B cell (primary cell): ENCODE data around the gene JCHAIN. TPM values are rescaled to one million over a fixed set of nuclear protein-coding genes. Genes with fewer than 3 reads are reported as not detected.

Source experiments
- ATAC-seq: fragments of 200-7000 bp; cut with Tn5 transposase; one replicate; pipeline ENCODE4 v1.10.0; 2021; ENCODE audit warnings: low read depth, mild to moderate bottlenecking, moderate number of reproducible peaks, moderate library complexity
- CTCF ChIA-PET: fragments of 350-600 bp; sonication (Branson Sonifier 250); formaldehyde crosslinking; loops from one replicate; lab custom pipeline; 2021; ENCODE audit warnings: antibody characterized with exemption, inconsistent platforms; lab: Charles Lee
- POLR2A ChIA-PET: fragments of 350-600 bp; sonication (Branson Sonifier 250); formaldehyde crosslinking; loops from one replicate; lab custom pipeline; 2021; ENCODE audit warnings: antibody characterized with exemption; lab: Charles Lee
- DNase-seq: peaks from one replicate; pipeline ENCODE4 v3.0.0; 2013
- H2AFZ ChIP-seq: 2 replicates; pipeline ENCODE4 v1.6.1; 2012; ENCODE audit warnings: mild to moderate bottlenecking, low read depth, low read length; ENCODE audit not compliant: insufficient read depth, poor library complexity, severe bottlenecking
- H3K27ac ChIP-seq, 2 donors: 1 replicate in 1 of 2; 2 replicates in 1 of 2; pipeline ENCODE4 v1.5.1; 2012 to 2013; ENCODE audit warnings: low read length in 2 of 2, mild to moderate bottlenecking in 2 of 2, moderate library complexity in 1 of 2
- H3K27me3 ChIP-seq, 4 experiments: fragments of 200-600 bp in 1 of 4; sonication (generic) in 1 of 4; replicated peaks in 1 of 4; 1 replicate in 2 of 4; 2 replicates in 2 of 4; pipeline versions ENCODE4 v1.6.1 to v1.7.0; 2013 to 2016; ENCODE audit warnings: low read length in 3 of 4, mild to moderate bottlenecking in 2 of 4, mixed read lengths in 1 of 4, moderate library complexity in 1 of 4; ENCODE audit not compliant: insufficient read depth in 4 of 4, control insufficient read depth in 3 of 4; ENCODE audit errors: control extremely low read depth in 1 of 4
- H3K36me3 ChIP-seq, 2 experiments: replicated peaks in 1 of 2; 1 replicate in 1 of 2; 2 replicates in 1 of 2; pipeline versions ENCODE4 v1.6.1 to v1.7.1; 2013; ENCODE audit warnings: low read length in 1 of 2; ENCODE audit not compliant: insufficient read depth in 2 of 2, control insufficient read depth in 1 of 2; ENCODE audit errors: control extremely low read depth in 1 of 2, extremely low read depth in 1 of 2
- H3K4me1 ChIP-seq, 2 donors: fragments of 200-600 bp in 1 of 2; sonication (generic) in 1 of 2; 1 replicate in 1 of 2; 2 replicates in 1 of 2; pipeline versions ENCODE4 v1.5.1 to v1.6.1; 2013 to 2017; ENCODE audit warnings: low read length in 2 of 2; ENCODE audit not compliant: control insufficient read depth in 2 of 2, insufficient read depth in 2 of 2
- H3K4me2 ChIP-seq: replicated peaks from 2 replicates; pipeline ENCODE3; 2012; ENCODE audit warnings: mild to moderate bottlenecking, low read depth, low read length; ENCODE audit not compliant: poor library complexity, severe bottlenecking
- H3K4me3 ChIP-seq, 5 experiments: fragments of 200-600 bp in 1 of 5; sonication (generic) in 1 of 5; 1 replicate in 3 of 5; 2 replicates in 2 of 5; pipeline versions ENCODE4 v1.5.1 to v1.7.0; 2011 to 2016; ENCODE audit warnings: low read length in 4 of 5, mild to moderate bottlenecking in 4 of 5, low read depth in 2 of 5, control low read depth in 1 of 5, moderate library complexity in 1 of 5; ENCODE audit not compliant: insufficient read depth in 1 of 5; ENCODE audit errors: control extremely low read depth in 1 of 5, extremely low read depth in 1 of 5
- H3K79me2 ChIP-seq: fragments of 200-600 bp; sonication (generic); one replicate; pipeline ENCODE4 v1.6.0; 2016; ENCODE audit warnings: low read length; ENCODE audit not compliant: control insufficient read depth, insufficient read depth
- H3K9ac ChIP-seq: fragments of 200-600 bp; sonication (generic); 2 replicates; pipeline ENCODE4 v1.6.1; 2017; ENCODE audit warnings: mild to moderate bottlenecking, low read length, moderate library complexity
- H3K9me3 ChIP-seq, 3 donors: one replicate each; pipeline versions ENCODE4 v1.6.1 to v1.7.1; 2013; ENCODE audit warnings: low read length in 2 of 3; ENCODE audit not compliant: control insufficient read depth in 2 of 3, insufficient read depth in 1 of 3; ENCODE audit errors: control extremely low read depth in 1 of 3
- H4K20me1 ChIP-seq: 2 replicates; pipeline ENCODE4 v1.6.0; 2012; ENCODE audit warnings: mild to moderate bottlenecking, low read length; ENCODE audit not compliant: insufficient read depth, control insufficient read depth, poor library complexity, severe bottlenecking
- H3K27ac Mint-ChIP-seq: one replicate; pipeline ENCODE4 v1.8.0; 2021; ENCODE audit warnings: mixed read lengths
- H3K27me3 Mint-ChIP-seq: one replicate; pipeline ENCODE4 v1.8.0; 2021; ENCODE audit warnings: mixed read lengths
- H3K4me1 Mint-ChIP-seq: one replicate; pipeline ENCODE4 v1.8.0; 2021; ENCODE audit warnings: mixed read lengths
- H3K4me3 Mint-ChIP-seq: one replicate; pipeline ENCODE4 v1.8.0; 2021; ENCODE audit warnings: mixed read lengths
- H3K9me3 Mint-ChIP-seq: one replicate; pipeline ENCODE4 v1.8.0; 2022; ENCODE audit warnings: mixed read lengths; ENCODE audit not compliant: insufficient read depth
- EZH2 ChIP-seq: IDR thresholded peaks from 2 replicates; pipeline ENCODE4 v1.6.1; 2012; ENCODE audit warnings: borderline replicate concordance, low read depth, mild to moderate bottlenecking, moderate library complexity, low read length; ENCODE audit not compliant: insufficient read depth, poor library complexity, severe bottlenecking
- WGBS: methylation state at CpG from one replicate; pipeline ENCODE4 v1.1.5; 2013; ENCODE audit warnings: missing lambda C conversion rate; ENCODE audit not compliant: insufficient coverage; 5-methylcytosine and 5-hydroxymethylcytosine counted together
- intact Hi-C: fragments of 100-400 bp; cut with micrococcal nuclease; formaldehyde crosslinking; loops from one replicate; pipeline ENCODE4 v1.10.0; 2022
- polyA plus RNA-seq: library from polyadenylated mRNA; depleted of rRNA; stranded (reverse); fragments of >200 nt; gene quantifications from 2 replicates; pipeline ENCODE4 v1.2.3, GENCODE V29; 2012
- total RNA-seq, 2 donors: library from RNA; stranded (reverse); fragments of 120-200 nt in 1 of 2; gene quantifications; 1 replicate in 1 of 2; 2 replicates in 1 of 2; pipeline versions ENCODE4 v1.2.3 to v1.2.4, GENCODE V29; 2013 to 2022
- TF ChIP-seq, protein P1 (sequence below): fragments of 200-600 bp; IDR thresholded peaks from one replicate; pipeline ENCODE4 v1.8.0; 2022; ENCODE audit warnings: antibody characterized with exemption, mild to moderate bottlenecking

JCHAIN gene
- total and polyA plus RNA-seq, 2 donors (not counting 1 experiment from before 2014, with no cell fraction given): 90.8 to 441 TPM

DNA sequence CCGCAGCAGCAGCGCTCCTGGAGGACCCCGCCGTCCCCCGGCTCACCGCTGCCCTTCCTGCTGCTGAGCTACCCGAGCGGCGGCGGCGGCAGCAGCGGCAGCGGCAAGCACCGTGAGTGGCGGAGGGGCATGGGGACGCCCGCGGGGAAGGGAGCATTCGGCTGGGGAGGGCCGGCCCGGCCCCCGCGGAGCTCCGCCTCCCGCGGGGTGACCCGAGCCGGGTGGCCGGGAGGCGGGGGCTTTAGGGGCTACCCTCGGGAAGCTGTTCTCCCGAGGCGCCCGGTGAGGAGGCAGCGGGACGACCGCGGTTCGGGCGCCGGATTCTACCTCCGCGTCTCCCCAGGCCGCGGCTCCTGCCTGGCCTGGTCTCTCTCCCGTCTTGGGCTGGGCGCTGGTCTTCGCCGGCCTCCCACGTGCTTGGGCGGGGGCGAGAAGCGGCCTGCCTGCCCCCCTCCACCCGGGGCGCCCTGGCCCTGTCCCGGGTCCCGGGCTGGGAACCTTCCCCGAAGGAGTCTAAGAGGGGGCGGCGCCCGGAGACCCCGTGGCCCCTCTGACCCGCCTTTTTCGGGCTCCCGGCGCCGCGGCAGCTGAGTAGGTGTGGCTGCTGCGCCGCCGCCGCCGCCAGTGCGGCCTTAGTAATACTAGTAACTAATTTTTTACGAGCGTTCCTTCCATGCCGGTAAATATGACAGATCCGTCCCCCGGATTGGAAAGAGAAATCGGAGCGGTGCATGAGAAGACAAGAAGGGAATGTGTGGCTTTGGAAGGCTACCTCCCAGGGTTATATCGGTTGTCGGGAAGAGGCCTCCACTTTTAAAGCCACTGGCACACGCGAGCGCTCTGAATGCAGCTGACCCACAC, 39.1 kb upstream of the JCHAIN start:
- Histone ChIP-seq H3K4me2 (peak overlapping the region; percentile 80), H3K27ac (peak overlapping the region; percentile 59 to 80), H3K79me2 (peaks cover 32% of the 10 kb centered on the region), H4K20me1 (no peaks in the 10 kb centered on the region), H3K4me3 (peak overlapping the region; percentile 75 to 88 (median 82)), H3K9me3 (no peaks in the 10 kb centered on the region), H3K4me1 (peaks cover 17 to 25% of the 10 kb centered on the region in 2 donors), H2AFZ (peak overlapping the region; percentile 93), H3K9ac (peak overlapping the region; percentile 78), H3K27me3 (no peaks in the 10 kb centered on the region), H3K36me3 (no peaks in the 10 kb centered on the region)
- Mint-ChIP-seq H3K9me3 (no peaks in the 10 kb centered on the region), H3K4me3 (peak overlapping the region; percentile 96), H3K27me3 (no peaks in the 10 kb centered on the region), H3K4me1 (peaks cover 29% of the 10 kb centered on the region), H3K27ac (peak overlapping the region; percentile 90)
- POLR2A ChIA-PET: interaction anchor here (0.5 to 3.2 kb wide), 15 partner anchors 14 to 291 kb away, joined by 3 to 29 read pairs (median 4); partner anchors contain the start of genes GRSF1, JCHAIN, MOB1B and UTP3
- TF ChIP-seq EZH2: no peak
- TF ChIP-seq, protein P1, sequence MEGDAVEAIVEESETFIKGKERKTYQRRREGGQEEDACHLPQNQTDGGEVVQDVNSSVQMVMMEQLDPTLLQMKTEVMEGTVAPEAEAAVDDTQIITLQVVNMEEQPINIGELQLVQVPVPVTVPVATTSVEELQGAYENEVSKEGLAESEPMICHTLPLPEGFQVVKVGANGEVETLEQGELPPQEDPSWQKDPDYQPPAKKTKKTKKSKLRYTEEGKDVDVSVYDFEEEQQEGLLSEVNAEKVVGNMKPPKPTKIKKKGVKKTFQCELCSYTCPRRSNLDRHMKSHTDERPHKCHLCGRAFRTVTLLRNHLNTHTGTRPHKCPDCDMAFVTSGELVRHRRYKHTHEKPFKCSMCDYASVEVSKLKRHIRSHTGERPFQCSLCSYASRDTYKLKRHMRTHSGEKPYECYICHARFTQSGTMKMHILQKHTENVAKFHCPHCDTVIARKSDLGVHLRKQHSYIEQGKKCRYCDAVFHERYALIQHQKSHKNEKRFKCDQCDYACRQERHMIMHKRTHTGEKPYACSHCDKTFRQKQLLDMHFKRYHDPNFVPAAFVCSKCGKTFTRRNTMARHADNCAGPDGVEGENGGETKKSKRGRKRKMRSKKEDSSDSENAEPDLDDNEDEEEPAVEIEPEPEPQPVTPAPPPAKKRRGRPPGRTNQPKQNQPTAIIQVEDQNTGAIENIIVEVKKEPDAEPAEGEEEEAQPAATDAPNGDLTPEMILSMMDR: no peak
- ATAC-seq: peak; percentile 64
- CTCF ChIA-PET: interaction anchor here (0.9 to 4.2 kb wide), 19 partner anchors 10 to 305 kb away, joined by 3 to 59 read pairs (median 4); partner anchors contain the start of genes GRSF1, MOB1B and UTP3
- peak; percentile 83 for DNase-seq
- intact Hi-C loops: loop anchor here (1.0 to 5.0 kb wide), 6 partner anchors 29 to 288 kb away; partner anchors contain the start of genes DCK and MOB1B
- under 1% methylated on average over 86 of the region's 86 CpGs for WGBS
